ENCODE results near the gene TCEANC. TPM values are rescaled to one million over a fixed set of nuclear protein-coding genes. Genes with fewer than 3 reads are reported as not detected.

TCEANC gene
- total RNA-seq, 1 experiment from 2014 or later = 3.1 TPM

DNA sequence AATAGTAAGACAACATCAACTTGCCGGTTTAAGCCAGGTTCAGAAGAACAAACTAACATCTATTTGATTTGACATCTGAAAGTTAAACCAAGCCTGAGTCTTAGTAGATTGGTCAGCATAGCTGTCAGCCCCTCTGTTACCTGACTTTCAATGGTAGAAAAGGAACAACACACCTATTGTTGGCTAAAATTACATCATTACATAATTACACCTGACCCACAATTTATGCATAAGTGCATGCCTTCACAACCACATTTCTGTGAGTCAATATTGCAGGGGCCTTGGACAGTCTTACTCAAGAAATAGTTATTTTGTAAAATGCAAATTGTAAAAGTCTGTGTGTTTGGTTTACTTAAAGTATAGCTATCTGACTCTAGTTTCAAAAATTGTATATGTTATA, 47.3 kb upstream of the TCEANC start:
- Histone ChIP-seq H3K79me1 (ENCODE audit: insufficient read depth, low read depth, low read length, poor library complexity, severe bottlenecking) (no peaks in the 10 kb centered on the region), H3K23ac (ENCODE audit: insufficient read length, low read depth, low read length) (no peak overlapping the region), H4K5ac (ENCODE audit: insufficient read length, low read depth, low read length) (no peak overlapping the region), H3K56ac (ENCODE audit: insufficient read length, low read depth, low read length) (no peak overlapping the region), H3K9ac (ENCODE audit: extremely low read depth, insufficient read length, low read length) (no peak overlapping the region), H4K20me1 (ENCODE audit: control insufficient read depth, insufficient read depth, insufficient read length) (no peaks in the 10 kb centered on the region), H2BK120ac (ENCODE audit: low read depth, low read length, poor library complexity, severe bottlenecking) (no peak overlapping the region), H4K8ac (replicated peaks; ENCODE audit: insufficient read length, low read depth, low read length) (no peak overlapping the region), H3T11ph (ENCODE audit: low read length) (no peak overlapping the region), H4K91ac (ENCODE audit: insufficient read length, low read depth, low read length) (no peak overlapping the region), H2AK5ac (ENCODE audit: insufficient read length, low read length) (no peak overlapping the region), H3K27me3 (ENCODE audit: insufficient read depth, low read length) (no peaks in the 10 kb centered on the region), H3K18ac (ENCODE audit: insufficient read length, low read depth, low read length) (no peak overlapping the region), H2BK15ac (ENCODE audit: low read depth, low read length) (no peak overlapping the region), H2BK12ac (ENCODE audit: insufficient read length, low read depth, low read length) (no peak overlapping the region), H3K4me1 (ENCODE audit: insufficient read depth, low read length) (no peaks in the 10 kb centered on the region), H3K9me3 (ENCODE audit: control insufficient read depth, low read depth, low read length) (no peaks in the 10 kb centered on the region), H2BK20ac (ENCODE audit: low read depth, low read length, poor library complexity, severe bottlenecking) (no peak overlapping the region), H2AFZ (ENCODE audit: low read length) (no peak overlapping the region), H3K79me2 (ENCODE audit: insufficient read depth, low read length) (no peaks in the 10 kb centered on the region), H3K14ac (ENCODE audit: insufficient read depth, low read length) (no peak overlapping the region), H2BK5ac (ENCODE audit: insufficient read length, low read length) (no peak overlapping the region), H3K4ac (ENCODE audit: low read depth, low read length) (no peak overlapping the region), H3K4me2 (ENCODE audit: insufficient read depth, insufficient read length, low read length) (no peak overlapping the region), H3K23me2 (ENCODE audit: insufficient read length, low read depth, low read length, poor library complexity, severe bottlenecking) (no peaks in the 10 kb centered on the region), H3K27ac (ENCODE audit: insufficient read length, low read depth, low read length) (no peak overlapping the region)
- Mint-ChIP-seq H3K4me1 (peaks cover 7 to 16% of the 10 kb centered on the region in 2 experiments), H3K27me3 (ENCODE audit: low read depth) (no peaks in the 10 kb centered on the region), H3K4me3 (no peak overlapping the region), H3K27ac (no peak overlapping the region), H3K36me3 (ENCODE audit: insufficient read depth in 1 of 3, low read depth in 3 of 3) (no peaks in the 10 kb centered on the region; a peak in 2 of 7 replicates), H3K9me3 (peaks cover 22 to 28% of the 10 kb centered on the region in 2 experiments)
- WGBS (ENCODE audit: extremely low coverage, insufficient read length, low lambda C conversion rate) = no CpG with 5 or more reads among the region's 1 CpG
- no peak for TF ChIP-seq CTCF (conservative IDR thresholded peaks at IDR 0.05)
- DNase-seq = no peak

Data from H9 (cell line).